Adrenal gland (tissue), 19 donors: ENCODE data around the gene CSNK1A1. TPM values are rescaled to one million over a fixed set of nuclear protein-coding genes. Genes with fewer than 3 reads are reported as not detected.

ENCODE experiments used
- DNase-seq, 7 donors: peaks; one replicate each; pipeline ENCODE4 v3.0.0-alpha.2; 2019 to 2020
- H3K27ac ChIP-seq, 5 donors: fragments of 200-600 bp; sonication (generic) in 4 of 5; 1 replicate in 3 of 5; 2 replicates in 2 of 5; pipeline versions ENCODE4 v1.5.1 to v1.8.0; 2016 to 2020; ENCODE audit warnings: mild to moderate bottlenecking in 1 of 5
- H3K27me3 ChIP-seq: fragments of 200-600 bp; 2 replicates; pipeline ENCODE4 v1.8.0; 2021
- H3K36me3 ChIP-seq, 2 donors: fragments of 200-600 bp; replicated peaks in 1 of 2; 1 replicate in 1 of 2; 2 replicates in 1 of 2; pipeline versions ENCODE4 v1.5.1 to v1.8.0; 2018 to 2022
- H3K4me1 ChIP-seq, 2 donors: fragments of 200-600 bp; replicated peaks in 1 of 2; 1 replicate in 1 of 2; 2 replicates in 1 of 2; pipeline versions ENCODE4 v1.5.1 to v1.8.0; 2018 to 2021
- H3K4me3 ChIP-seq, 4 donors: fragments of 200-600 bp; sonication (generic) in 3 of 4; one replicate each; pipeline ENCODE4 v1.5.1; 2016 to 2018
- H3K9me3 ChIP-seq, 3 donors: fragments of 200-600 bp; sonication (generic) in 1 of 3; replicated peaks in 1 of 3; 1 replicate in 2 of 3; 2 replicates in 1 of 3; pipeline versions ENCODE4 v1.5.1 to v1.8.0; 2016 to 2021
- CTCF ChIP-seq, 6 experiments: fragments of 450-650 bp in 4 of 6; fragments of 200-600 bp in 2 of 6; sonication (generic) in 1 of 6; IDR thresholded peaks; 1 replicate in 5 of 6; 2 replicates in 1 of 6; pipeline versions ENCODE4 v1.5.1 to v1.8.0; 2016 to 2021; ENCODE audit warnings: antibody characterized with exemption in 6 of 6, mild to moderate bottlenecking in 2 of 6, moderate library complexity in 1 of 6
- POLR2A ChIP-seq, 2 donors: fragments of 450-650 bp; IDR thresholded peaks; one replicate each; pipeline ENCODE4 v1.6.1; 2017; ENCODE audit warnings: antibody characterized with exemption in 2 of 2, mild to moderate bottlenecking in 2 of 2, moderate library complexity in 1 of 2
- WGBS, 4 donors: extraction: QIAGEN DNeasy Blood & Tissue Kit in 2 of 4; methylation state at CpG; one replicate each; pipeline versions ENCODE4 v1.1.5 to v1.1.7; 2013 to 2017; 5-methylcytosine and 5-hydroxymethylcytosine counted together
- intact Hi-C, 2 donors: fragments of 100-400 bp; cut with DNase I; formaldehyde crosslinking; loops; one replicate each; pipeline versions ENCODE4 v1.14.1 to v1.15.0; 2022 to 2023
- long read RNA-seq, 10 donors: library from polyadenylated mRNA in 3 of 10; unstranded in 2 of 10; stranded (forward) in 1 of 10; transcript quantifications; one replicate each; pipeline ENCODE4 v2.0.0 and lab custom pipeline, GENCODE V29; 2021 to 2026
- polyA plus RNA-seq, 3 donors: library from polyadenylated mRNA; stranded (reverse); fragments of 200-250 nt in 2 of 3; fragments of 350-450 nt in 1 of 3; fragmentation: Illumina TruSeq in 1 of 3; extraction: RNeasy Lipid Tissue Mini Kit (QIAGEN cat#74804) in 1 of 3; gene quantifications; one replicate each; pipeline ENCODE4 v1.2.3, GENCODE V29; 2013 to 2014
- total RNA-seq, 9 donors: library from RNA; depleted of rRNA in 4 of 9; stranded (reverse); fragments of >200 nt in 4 of 9; fragments of 120-200 nt in 1 of 9; fragmentation: NEBNext Ultra II Directional in 1 of 9; extraction: Animal tissue kit (Norgen Biotek cat#: 25700) in 1 of 9; gene quantifications; one replicate each; pipeline versions ENCODE4 v1.1.0 to v1.2.4, GENCODE V29; 2013 to 2023
- donor health status: healthy with polysubstance abuse.
- donor health status: Bipolar disorder and iron deficiency.
- donor health status: DM: yes; HTN: yes; CAD: no.
- donor health status: DM: no; HTN: no; CAD: no.
- donor health status: DM: no; HTN: no; CAD: no.
- donor health status: DM: yes; HTN: yes; CAD: no.

CSNK1A1 gene
- total RNA-seq (100 to 1,000 TPM; 165 to 301 (median 221) TPM), polyA plus RNA-seq (100 to 1,000 TPM in 1 of 3 donors, 10 to 100 TPM in 2; 51.0 to 234 (median 64.4) TPM)
- long read RNA-seq, donor 1, full-length matches to known transcripts, result 16 of 22 reads
- long read RNA-seq, donor 1, partial matches to known transcripts, result 6 of 22 reads
- long read RNA-seq, donor 1, other reads (novel, unspliced or antisense), result 0 of 22 reads
- long read RNA-seq, donor 2, full-length matches to known transcripts, result 13 of 18 reads
- long read RNA-seq, donor 2, partial matches to known transcripts, result 5 of 18 reads
- long read RNA-seq, donor 2, other reads (novel, unspliced or antisense), result 0 of 18 reads
- long read RNA-seq, donor 3, full-length matches to known transcripts, result 21 of 21 reads
- long read RNA-seq, donor 3, partial matches to known transcripts, result 0 of 21 reads
- long read RNA-seq, donor 3, other reads (novel, unspliced or antisense), result 0 of 21 reads
- long read RNA-seq, donor 4, full-length matches to known transcripts, result 27 of 105 reads
- long read RNA-seq, donor 4, partial matches to known transcripts, result 37 of 105 reads
- long read RNA-seq, donor 4, other reads (novel, unspliced or antisense), result 41 of 105 reads
- long read RNA-seq, donor 5, full-length matches to known transcripts, result 136 of 152 reads
- long read RNA-seq, donor 5, partial matches to known transcripts, result 5 of 152 reads
- long read RNA-seq, donor 5, other reads (novel, unspliced or antisense), result 11 of 152 reads
- long read RNA-seq, donor 6, full-length matches to known transcripts, result 19 of 58 reads
- long read RNA-seq, donor 6, partial matches to known transcripts, result 22 of 58 reads
- long read RNA-seq, donor 6, other reads (novel, unspliced or antisense), result 17 of 58 reads
- long read RNA-seq, donor 7, full-length matches to known transcripts, result 7 of 14 reads
- long read RNA-seq, donor 7, partial matches to known transcripts, result 7 of 14 reads
- long read RNA-seq, donor 7, other reads (novel, unspliced or antisense), result 0 of 14 reads
- long read RNA-seq, donor 8, full-length matches to known transcripts, result 31 of 41 reads
- long read RNA-seq, donor 8, partial matches to known transcripts, result 10 of 41 reads
- long read RNA-seq, donor 8, other reads (novel, unspliced or antisense), result 0 of 41 reads
- long read RNA-seq, donor 9, full-length matches to known transcripts, result 16 of 16 reads
- long read RNA-seq, donor 9, partial matches to known transcripts, result 0 of 16 reads
- long read RNA-seq, donor 9, other reads (novel, unspliced or antisense), result 0 of 16 reads
- long read RNA-seq, donor 10, full-length matches to known transcripts, result 9 of 9 reads
- long read RNA-seq, donor 10, partial matches to known transcripts, result 0 of 9 reads
- long read RNA-seq, donor 10, other reads (novel, unspliced or antisense), result 0 of 9 reads

- DNase-seq, result peak; percentile 98 to 99 (median 99)
- Histone ChIP-seq H3K9me3 (no peaks in the 10 kb centered on the region), H3K4me3 (peak within 1 kb of the TSS; percentile 62 to 98 (median 73)), H3K36me3 (peaks cover 0 to 20% of the 10 kb centered on the region in 2 donors), H3K4me1 (peaks cover 14 to 31% of the 10 kb centered on the region in 2 donors), H3K27ac (peak within 1 kb of the TSS; percentile 84 to 100 (median 99)), H3K27me3 (no peaks in the 10 kb centered on the region)
- TF ChIP-seq POLR2A (IDR thresholded peaks at IDR 0.05) (peak; percentile 82 to 99), CTCF (IDR thresholded peaks at IDR 0.05) (peak; percentile 76 to 98 (median 87))
- intact Hi-C loops, result no loop called here
- WGBS, 4 donors, result 0 to 1% (median 0%) methylated on average over 20 to 67 of the region's 67 CpGs
Measured at GRCh38 chr5:149551227-149552037, at the start of gene CSNK1A1. Gene CSNK1A1, minus strand, starts transcription at chr5:149551439. Its CDS starts 475 bp downstream, at chr5:149550964.

- Histone ChIP-seq H3K4me1 (no peaks in the 10 kb centered on the region), H3K36me3 (no peaks in the 10 kb centered on the region), H3K27me3 (no peaks in the 10 kb centered on the region), H3K4me3 (no peak overlapping the region), H3K9me3 (no peaks in the 10 kb centered on the region), H3K27ac (no peak overlapping the region)
- intact Hi-C loops, result no loop called here
- WGBS, 4 donors, result 64 to 82% (median 77%) methylated on average over 3 of the region's 3 CpGs
- no peak for DNase-seq
- TF ChIP-seq CTCF (IDR thresholded peaks at IDR 0.05) (no peak), POLR2A (IDR thresholded peaks at IDR 0.05) (no peak)
Measured at GRCh38 chr5:149600932-149601331, 49.7 kb upstream of the CSNK1A1 start.

- Histone ChIP-seq H3K4me1 (no peaks in the 10 kb centered on the region), H3K27ac (no peak overlapping the region), H3K9me3 (no peaks in the 10 kb centered on the region), H3K36me3 (no peaks in the 10 kb centered on the region), H3K27me3 (no peaks in the 10 kb centered on the region), H3K4me3 (no peak overlapping the region)
- TF ChIP-seq CTCF (IDR thresholded peaks at IDR 0.05) (no peak), POLR2A (IDR thresholded peaks at IDR 0.05) (no peak)
- DNase-seq, result no peak
- intact Hi-C loops, result no loop called here
- WGBS, 4 donors, result 92 to 98% (median 93%) methylated on average over 4 of the region's 4 CpGs
Measured at GRCh38 chr5:149599375-149599774, 48.1 kb upstream of the CSNK1A1 start.
